ENCODE results near the gene GOLIM4.

The GOLIM4 gene

DNA sequence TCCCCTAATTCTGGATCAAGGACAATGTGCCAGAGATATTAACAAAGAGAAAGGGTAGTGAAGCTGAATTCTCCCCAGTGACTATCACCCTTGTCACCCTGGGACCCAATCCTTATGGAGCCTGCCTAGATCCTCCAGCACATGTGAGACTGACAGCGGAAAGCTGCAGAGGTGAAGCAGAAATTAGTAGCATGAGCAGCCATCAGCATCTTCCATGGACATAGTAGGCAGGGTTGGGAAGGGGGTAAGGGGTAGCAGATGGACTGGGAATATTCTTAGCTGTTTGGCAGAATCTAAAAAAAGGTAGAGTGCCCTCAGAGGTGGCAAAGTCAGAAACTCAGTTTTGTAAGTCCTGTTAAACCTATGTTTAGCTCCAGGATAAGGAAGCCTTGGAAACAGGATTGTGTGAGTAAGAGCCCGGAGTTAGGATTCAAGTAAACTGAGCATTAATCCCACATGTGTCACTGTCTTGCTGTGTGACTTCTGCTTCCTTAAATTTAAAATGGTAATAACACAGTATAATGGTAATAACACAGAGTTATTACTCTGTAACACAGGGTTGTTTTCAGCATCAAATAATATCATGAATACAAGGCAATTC lies 14.5 kb downstream of the GOLIM4 start:
- no peak for DNase-seq (ENCODE audit: low spot score)
- TF ChIP-seq, protein P1, sequence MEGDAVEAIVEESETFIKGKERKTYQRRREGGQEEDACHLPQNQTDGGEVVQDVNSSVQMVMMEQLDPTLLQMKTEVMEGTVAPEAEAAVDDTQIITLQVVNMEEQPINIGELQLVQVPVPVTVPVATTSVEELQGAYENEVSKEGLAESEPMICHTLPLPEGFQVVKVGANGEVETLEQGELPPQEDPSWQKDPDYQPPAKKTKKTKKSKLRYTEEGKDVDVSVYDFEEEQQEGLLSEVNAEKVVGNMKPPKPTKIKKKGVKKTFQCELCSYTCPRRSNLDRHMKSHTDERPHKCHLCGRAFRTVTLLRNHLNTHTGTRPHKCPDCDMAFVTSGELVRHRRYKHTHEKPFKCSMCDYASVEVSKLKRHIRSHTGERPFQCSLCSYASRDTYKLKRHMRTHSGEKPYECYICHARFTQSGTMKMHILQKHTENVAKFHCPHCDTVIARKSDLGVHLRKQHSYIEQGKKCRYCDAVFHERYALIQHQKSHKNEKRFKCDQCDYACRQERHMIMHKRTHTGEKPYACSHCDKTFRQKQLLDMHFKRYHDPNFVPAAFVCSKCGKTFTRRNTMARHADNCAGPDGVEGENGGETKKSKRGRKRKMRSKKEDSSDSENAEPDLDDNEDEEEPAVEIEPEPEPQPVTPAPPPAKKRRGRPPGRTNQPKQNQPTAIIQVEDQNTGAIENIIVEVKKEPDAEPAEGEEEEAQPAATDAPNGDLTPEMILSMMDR (IDR thresholded peaks at IDR 0.05; ENCODE audit: extremely low read depth, missing control alignments) = no peak

DNA sequence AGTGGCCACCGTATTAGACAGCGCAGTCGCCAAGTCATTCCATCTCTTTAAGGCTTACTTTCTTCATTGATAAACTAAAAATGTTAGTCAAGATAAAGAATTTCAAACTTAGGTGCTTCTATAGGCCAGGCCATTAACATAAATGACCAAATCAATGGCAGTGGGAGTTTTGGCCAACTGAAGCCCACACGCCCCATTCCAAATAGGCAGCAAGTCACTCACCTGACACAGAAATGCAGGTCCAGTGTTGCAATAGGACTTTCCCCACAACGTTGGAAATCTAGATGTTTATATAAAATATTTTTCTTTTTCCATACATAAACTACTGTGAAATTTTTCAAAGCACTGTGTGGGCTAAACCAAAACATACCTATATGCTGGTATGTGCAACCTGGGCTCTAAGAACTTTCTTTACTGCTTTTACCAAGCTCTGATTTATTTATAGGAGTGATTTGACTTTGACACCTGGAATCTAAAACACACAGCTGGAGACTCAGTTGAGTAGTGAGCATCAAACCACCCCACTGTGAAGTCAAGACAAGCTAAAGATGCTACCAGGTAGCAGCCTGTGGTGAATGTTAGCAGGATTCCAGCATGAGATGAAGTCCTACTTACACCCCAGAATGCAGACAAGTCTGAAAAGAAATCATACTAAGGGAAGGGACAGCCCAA lies 15.1 kb downstream of the GOLIM4 start:
- TF ChIP-seq, protein P1 (IDR thresholded peaks at IDR 0.05; ENCODE audit: extremely low read depth, missing control alignments) = no peak
- no peak for DNase-seq (ENCODE audit: low spot score)

DNA sequence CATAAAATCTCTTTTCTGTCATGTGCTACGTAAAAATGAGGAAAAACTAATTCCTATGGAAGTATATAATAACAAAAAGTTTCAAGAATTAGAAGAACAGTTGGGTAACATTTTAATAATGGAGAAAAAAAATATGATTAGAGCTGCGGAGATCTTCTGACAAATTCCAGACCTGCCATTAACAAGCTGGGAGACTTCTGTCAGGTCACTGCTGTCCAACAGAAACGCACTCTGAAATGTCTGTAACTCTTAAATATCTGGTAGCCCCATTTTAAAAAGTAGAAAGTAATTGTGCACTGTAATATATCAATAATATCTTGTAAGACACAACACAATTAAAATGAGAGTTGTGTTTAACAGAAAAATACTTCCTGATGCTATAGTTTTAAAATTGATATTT lies 15.7 kb downstream of the GOLIM4 start:
- TF ChIP-seq, protein P1 (IDR thresholded peaks at IDR 0.05; ENCODE audit: extremely low read depth, missing control alignments) = no peak
- DNase-seq (ENCODE audit: low spot score) = no peak

DNA sequence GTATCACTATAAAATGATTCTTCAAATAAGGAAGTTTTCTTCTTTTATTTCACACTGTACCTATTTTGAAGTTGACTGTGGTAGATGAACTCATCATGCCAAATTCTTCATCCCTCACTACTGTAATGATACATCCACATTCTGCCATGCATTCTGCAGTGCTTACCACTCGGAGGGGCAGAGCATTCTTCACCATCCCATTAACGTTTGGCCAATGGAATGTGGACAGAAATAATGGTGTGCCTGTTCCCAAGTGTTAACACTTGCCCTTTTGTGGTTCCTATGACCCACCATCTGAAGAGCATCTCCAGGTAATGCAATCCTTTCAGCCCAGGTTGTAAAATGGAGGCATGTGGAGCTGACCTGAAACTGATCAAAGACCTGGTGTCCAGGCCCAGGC lies 18.6 kb downstream of the GOLIM4 start:
- DNase-seq (ENCODE audit: low spot score) = no peak
- TF ChIP-seq, protein P1 (IDR thresholded peaks at IDR 0.05; ENCODE audit: extremely low read depth, missing control alignments) = no peak

DNA sequence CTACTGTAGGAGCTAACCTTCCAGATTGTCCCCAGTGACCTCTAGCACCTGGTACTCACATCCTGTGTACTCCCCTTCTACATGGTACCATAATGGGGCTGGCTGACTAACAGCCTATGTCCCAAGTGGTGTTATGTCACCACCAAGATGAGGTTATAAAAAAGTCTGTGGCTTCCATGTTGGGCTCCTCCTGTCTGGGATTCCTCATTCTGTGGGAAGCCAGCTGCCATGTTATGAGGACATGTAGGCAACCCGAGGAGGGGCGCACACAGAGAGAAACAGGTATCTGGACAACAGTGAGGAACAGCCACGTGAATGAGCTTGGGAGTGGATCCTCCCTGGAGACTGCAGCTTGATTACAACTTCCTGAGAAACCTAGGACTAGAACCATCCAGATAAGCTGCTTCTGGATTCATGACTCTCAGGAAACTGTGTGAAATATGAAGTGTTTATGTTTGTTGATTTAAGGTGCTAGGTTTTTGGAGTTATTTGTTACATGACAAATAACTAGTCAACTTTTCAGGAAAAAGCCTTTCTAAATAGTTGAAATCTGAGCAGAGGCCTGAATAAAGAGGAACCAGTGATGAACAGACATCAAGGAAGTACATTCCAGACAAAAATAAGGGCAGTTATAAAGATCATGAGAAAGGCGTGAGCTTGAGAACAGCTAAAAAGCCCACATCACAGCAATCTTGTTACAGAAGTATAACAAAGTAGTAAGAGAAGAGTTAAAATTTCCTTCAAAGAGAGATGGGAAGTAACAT lies 21.7 kb downstream of the GOLIM4 start:
- TF ChIP-seq, protein P1 (IDR thresholded peaks at IDR 0.05; ENCODE audit: extremely low read depth, missing control alignments) = no peak
- DNase-seq (ENCODE audit: low spot score) = no peak

DNA sequence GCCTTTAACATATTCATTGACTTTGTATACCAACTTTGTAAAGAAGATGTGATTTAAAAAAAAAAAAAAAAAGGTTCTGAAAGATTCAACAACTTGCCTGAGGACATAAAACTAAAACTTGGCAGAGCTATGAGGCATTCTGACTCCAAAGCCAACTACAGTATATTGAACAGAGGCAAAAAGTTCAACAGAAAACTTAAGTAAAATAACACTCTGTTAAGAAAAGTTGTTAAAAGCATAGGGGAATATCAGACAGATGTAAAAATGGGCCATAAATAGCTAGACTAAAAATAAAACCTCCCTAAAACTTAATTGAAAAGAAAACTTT lies 23.4 kb downstream of the GOLIM4 start:
- DNase-seq (ENCODE audit: low spot score) = no peak

More for the DNA sequence above, 23.4 kb downstream of the GOLIM4 start:
- TF ChIP-seq, protein P1 (IDR thresholded peaks at IDR 0.05; ENCODE audit: extremely low read depth, missing control alignments) = no peak
